Thyroid gland (tissue), 4 donors: Measurements from ENCODE around the gene AMER1.

Source experiments
- CTCF ChIP-seq, 6 experiments: fragments of 200-600 bp in 3 of 6; fragments of 450-650 bp in 3 of 6; sonication (generic) in 3 of 6; IDR thresholded peaks; one replicate each; pipeline ENCODE4 v1.5.1; 2016 to 2019; ENCODE audit warnings: antibody characterized with exemption in 6 of 6, mild to moderate bottlenecking in 2 of 6, inconsistent platforms in 1 of 6, moderate library complexity in 1 of 6
- POLR2A ChIP-seq, 2 donors: fragments of 450-650 bp; IDR thresholded peaks; one replicate each; pipeline ENCODE4 v1.6.1; 2017; ENCODE audit warnings: antibody characterized with exemption in 2 of 2, mild to moderate bottlenecking in 2 of 2, moderate library complexity in 1 of 2

GRCh38 chrX:64230123-64230970, 24.8 kb upstream of the AMER1 start, which contains the start of gene ASB12:
- TF ChIP-seq POLR2A (IDR thresholded peaks at IDR 0.05) (no peak), CTCF (IDR thresholded peaks at IDR 0.05) (no peak)
